H9 (cell line): ENCODE measurements around the gene GRB2. TPM values are rescaled to one million over a fixed set of nuclear protein-coding genes. Genes with fewer than 3 reads are reported as not detected.

Source experiments
- DNase-seq: peaks from one replicate; pipeline ENCODE4 v3.0.0-alpha.2; 2017
- H2AFZ ChIP-seq: one replicate; pipeline ENCODE4 v1.6.1; 2013; ENCODE audit warnings: mild to moderate bottlenecking, low read length, control low read depth, moderate library complexity
- H2AK5ac ChIP-seq: 2 replicates; pipeline ENCODE4 v1.6.1; 2013; ENCODE audit warnings: low read length, control low read depth, mixed read lengths; ENCODE audit not compliant: insufficient read length
- H2BK120ac ChIP-seq: one replicate; pipeline ENCODE4 v1.6.1; 2013; ENCODE audit warnings: low read depth, mild to moderate bottlenecking, low read length, control low read depth, inconsistent platforms; ENCODE audit not compliant: poor library complexity, severe bottlenecking
- H2BK12ac ChIP-seq: 2 replicates; pipeline ENCODE4 v1.6.1; 2013; ENCODE audit warnings: low read length, control low read depth, mixed read lengths, low read depth; ENCODE audit not compliant: insufficient read length
- H2BK15ac ChIP-seq: 2 replicates; pipeline ENCODE4 v1.6.1; 2013; ENCODE audit warnings: low read depth, low read length, control low read depth
- H2BK20ac ChIP-seq: one replicate; pipeline ENCODE4 v1.6.1; 2013; ENCODE audit warnings: low read depth, mild to moderate bottlenecking, low read length, control low read depth, inconsistent platforms; ENCODE audit not compliant: poor library complexity, severe bottlenecking
- H2BK5ac ChIP-seq: 2 replicates; pipeline ENCODE4 v1.6.1; 2013; ENCODE audit warnings: low read length, control low read depth, mixed read lengths; ENCODE audit not compliant: insufficient read length
- H3K14ac ChIP-seq: 2 replicates; pipeline ENCODE4 v1.6.1; 2013; ENCODE audit warnings: low read length, control low read depth; ENCODE audit not compliant: insufficient read depth
- H3K18ac ChIP-seq: 2 replicates; pipeline ENCODE4 v1.6.1; 2013; ENCODE audit warnings: low read depth, mild to moderate bottlenecking, mixed read lengths, low read length, control low read depth; ENCODE audit not compliant: insufficient read length
- H3K23ac ChIP-seq: 2 replicates; pipeline ENCODE4 v1.6.1; 2013; ENCODE audit warnings: low read length, control low read depth, mixed read lengths, low read depth; ENCODE audit not compliant: insufficient read length
- H3K23me2 ChIP-seq: 2 replicates; pipeline ENCODE4 v1.6.1; 2013; ENCODE audit warnings: low read depth, mild to moderate bottlenecking, mixed read lengths, low read length, control low read depth; ENCODE audit not compliant: insufficient read length, poor library complexity, severe bottlenecking
- H3K27ac ChIP-seq: 2 replicates; pipeline ENCODE4 v1.5.1; 2013; ENCODE audit warnings: low read length, control low read depth, mixed read lengths, low read depth; ENCODE audit not compliant: insufficient read length
- H3K27me3 ChIP-seq: 2 replicates; pipeline ENCODE4 v1.6.1; 2013; ENCODE audit warnings: low read length, control low read depth, inconsistent platforms; ENCODE audit not compliant: insufficient read depth
- H3K4ac ChIP-seq: 2 replicates; pipeline ENCODE4 v1.6.1; 2013; ENCODE audit warnings: low read depth, mild to moderate bottlenecking, control low read depth, inconsistent platforms, low read length, moderate library complexity
- H3K4me1 ChIP-seq: 2 replicates; pipeline ENCODE4 v1.6.1; 2013; ENCODE audit warnings: low read length, control low read depth, inconsistent platforms; ENCODE audit not compliant: insufficient read depth
- H3K4me2 ChIP-seq: 2 replicates; pipeline ENCODE4 v1.6.1; 2013; ENCODE audit warnings: low read length, control low read depth, mixed read lengths; ENCODE audit not compliant: insufficient read length, insufficient read depth
- H3K56ac ChIP-seq: 2 replicates; pipeline ENCODE4 v1.6.1; 2013; ENCODE audit warnings: low read depth, mild to moderate bottlenecking, mixed read lengths, low read length, control low read depth; ENCODE audit not compliant: insufficient read length
- H3K79me1 ChIP-seq: 2 replicates; pipeline ENCODE4 v1.6.1; 2013; ENCODE audit warnings: low read depth, mild to moderate bottlenecking, moderate library complexity, low read length, control low read depth, inconsistent platforms; ENCODE audit not compliant: insufficient read depth, poor library complexity, severe bottlenecking
- H3K79me2 ChIP-seq: 2 replicates; pipeline ENCODE4 v1.6.1; 2013; ENCODE audit warnings: low read length, control low read depth, inconsistent platforms; ENCODE audit not compliant: insufficient read depth
- H3K9ac ChIP-seq: 2 replicates; pipeline ENCODE4 v1.6.1; 2013; ENCODE audit warnings: low read length, control low read depth, mixed read lengths; ENCODE audit not compliant: insufficient read length; ENCODE audit errors: extremely low read depth
- H3K9me3 ChIP-seq: one replicate; pipeline ENCODE4 v1.6.1; 2013; ENCODE audit warnings: low read depth, low read length, inconsistent platforms; ENCODE audit not compliant: control insufficient read depth
- H3T11ph ChIP-seq: one replicate; pipeline ENCODE4 v1.6.1; 2013; ENCODE audit warnings: mild to moderate bottlenecking, low read length, control low read depth, inconsistent platforms
- H4K20me1 ChIP-seq: one replicate; pipeline ENCODE4 v1.6.1; 2013; ENCODE audit not compliant: control insufficient read depth, insufficient read length, insufficient read depth
- H4K5ac ChIP-seq: 2 replicates; pipeline ENCODE4 v1.6.1; 2013; ENCODE audit warnings: low read depth, mild to moderate bottlenecking, mixed read lengths, low read length, control low read depth; ENCODE audit not compliant: insufficient read length
- H4K8ac ChIP-seq: replicated peaks from 2 replicates; pipeline ENCODE4 v1.6.1; 2013; ENCODE audit warnings: low read length, control low read depth, mixed read lengths, low read depth; ENCODE audit not compliant: insufficient read length
- H4K91ac ChIP-seq: 2 replicates; pipeline ENCODE4 v1.6.1; 2013; ENCODE audit warnings: low read depth, mild to moderate bottlenecking, moderate library complexity, mixed read lengths, low read length, control low read depth; ENCODE audit not compliant: insufficient read length
- H3K27ac Mint-ChIP-seq, 3 experiments: 2 replicates in 2 of 3; 3 replicates in 1 of 3; pipeline ENCODE4 v1.8.0; 2020 to 2021; ENCODE audit warnings: mixed read lengths in 3 of 3, mild to moderate bottlenecking in 1 of 3, moderate library complexity in 1 of 3
- H3K27me3 Mint-ChIP-seq: 2 replicates; pipeline ENCODE4 v1.8.0; 2021; ENCODE audit warnings: low read depth, mild to moderate bottlenecking, moderate library complexity, mixed read lengths
- H3K36me3 Mint-ChIP-seq, 3 experiments: 2 replicates in 2 of 3; 3 replicates in 1 of 3; pipeline ENCODE4 v1.8.0; 2020 to 2021; ENCODE audit warnings: low read depth in 3 of 3, mixed read lengths in 3 of 3; ENCODE audit not compliant: insufficient read depth in 1 of 3
- H3K4me1 Mint-ChIP-seq, 2 experiments: 2 replicates each; pipeline ENCODE4 v1.8.0; 2020; ENCODE audit warnings: mixed read lengths in 2 of 2
- H3K4me3 Mint-ChIP-seq, 2 experiments: 2 replicates in 1 of 2; 3 replicates in 1 of 2; pipeline ENCODE4 v1.8.0; 2020 to 2021; ENCODE audit warnings: mild to moderate bottlenecking in 2 of 2, mixed read lengths in 2 of 2, moderate library complexity in 1 of 2
- H3K9me3 Mint-ChIP-seq, 2 experiments: 2 replicates in 1 of 2; 3 replicates in 1 of 2; pipeline ENCODE4 v1.8.0; 2020; ENCODE audit warnings: mild to moderate bottlenecking in 2 of 2, mixed read lengths in 2 of 2, moderate library complexity in 1 of 2
- WGBS: extraction: QIAGEN DNeasy Blood & Tissue Kit; methylation state at CpG from one replicate; pipeline ENCODE4 v1.1.7; 2013; ENCODE audit warnings: missing lambda C conversion rate, low lambda C conversion rate, mixed read lengths; ENCODE audit not compliant: insufficient read length; ENCODE audit errors: extremely low coverage; 5-methylcytosine and 5-hydroxymethylcytosine counted together
- total RNA-seq: library from RNA; stranded (reverse); gene quantifications from 2 replicates; pipeline ENCODE4 v1.2.1, GENCODE V29; 2021
- TF ChIP-seq, protein P1 (sequence below): fragments of 200-600 bp; sonication (generic); conservative IDR thresholded peaks from 3 replicates; pipeline ENCODE4 v1.8.0; 2021; ENCODE audit warnings: antibody characterized with exemption, mild to moderate bottlenecking

Gene GRB2
- total RNA-seq, 1 experiment from 2014 or later: 91.7 TPM

DNA sequence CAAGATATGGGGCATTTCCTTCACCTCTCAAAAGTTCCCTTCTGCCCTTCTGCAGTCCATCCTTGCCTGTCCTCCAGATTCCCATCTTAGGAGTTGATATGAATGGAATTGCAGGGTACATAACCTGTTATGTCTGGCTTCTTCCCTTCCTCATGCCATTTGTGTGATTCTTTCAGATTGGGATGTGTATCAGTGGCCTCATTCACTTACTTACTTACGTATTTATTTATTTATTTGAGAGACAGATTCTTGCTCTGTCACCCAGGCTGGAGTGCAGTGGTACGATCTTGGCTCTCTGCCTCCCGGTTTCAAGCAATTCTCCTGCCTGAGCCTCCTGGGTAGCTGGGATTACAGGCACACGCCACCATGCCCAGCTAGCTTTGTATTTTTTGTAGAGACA lies 44.8 kb upstream of the GRB2 start:
- no peaks in the 10 kb centered on the region; the same call in 1 of the 2 replicates for H3K27me3 Mint-ChIP-seq

More for the DNA sequence above, 44.8 kb upstream of the GRB2 start:
- no peak overlapping the region for H2BK120ac ChIP-seq
- no peak overlapping the region for H4K5ac ChIP-seq
- H3K27ac Mint-ChIP-seq: no peak overlapping the region
- DNase-seq: no peak
- peaks cover 0 to under 1% of the 10 kb centered on the region in 2 experiments; a peak in 3 of 4 replicates for H3K4me1 Mint-ChIP-seq
- WGBS: no CpG with 5 or more reads among the region's 4 CpGs
- no peak overlapping the region for H2BK5ac ChIP-seq
- no peaks in the 10 kb centered on the region for H3K79me2 ChIP-seq
- no peak overlapping the region for H3K4me3 Mint-ChIP-seq
- H3K56ac ChIP-seq: no peak overlapping the region
- H3K9ac ChIP-seq: no peak overlapping the region
- no peaks in the 10 kb centered on the region for H3K36me3 Mint-ChIP-seq
- no peak overlapping the region for H3K27ac ChIP-seq
- no peak overlapping the region for H2BK15ac ChIP-seq
- no peaks in the 10 kb centered on the region for H3K79me1 ChIP-seq
- H3K23me2 ChIP-seq: no peaks in the 10 kb centered on the region
- TF ChIP-seq, protein P1, sequence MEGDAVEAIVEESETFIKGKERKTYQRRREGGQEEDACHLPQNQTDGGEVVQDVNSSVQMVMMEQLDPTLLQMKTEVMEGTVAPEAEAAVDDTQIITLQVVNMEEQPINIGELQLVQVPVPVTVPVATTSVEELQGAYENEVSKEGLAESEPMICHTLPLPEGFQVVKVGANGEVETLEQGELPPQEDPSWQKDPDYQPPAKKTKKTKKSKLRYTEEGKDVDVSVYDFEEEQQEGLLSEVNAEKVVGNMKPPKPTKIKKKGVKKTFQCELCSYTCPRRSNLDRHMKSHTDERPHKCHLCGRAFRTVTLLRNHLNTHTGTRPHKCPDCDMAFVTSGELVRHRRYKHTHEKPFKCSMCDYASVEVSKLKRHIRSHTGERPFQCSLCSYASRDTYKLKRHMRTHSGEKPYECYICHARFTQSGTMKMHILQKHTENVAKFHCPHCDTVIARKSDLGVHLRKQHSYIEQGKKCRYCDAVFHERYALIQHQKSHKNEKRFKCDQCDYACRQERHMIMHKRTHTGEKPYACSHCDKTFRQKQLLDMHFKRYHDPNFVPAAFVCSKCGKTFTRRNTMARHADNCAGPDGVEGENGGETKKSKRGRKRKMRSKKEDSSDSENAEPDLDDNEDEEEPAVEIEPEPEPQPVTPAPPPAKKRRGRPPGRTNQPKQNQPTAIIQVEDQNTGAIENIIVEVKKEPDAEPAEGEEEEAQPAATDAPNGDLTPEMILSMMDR: no peak
- H3K9me3 ChIP-seq: no peaks in the 10 kb centered on the region
- no peak overlapping the region for H3K4ac ChIP-seq
- no peaks in the 10 kb centered on the region for H4K20me1 ChIP-seq
- no peak overlapping the region for H2AK5ac ChIP-seq
- no peaks in the 10 kb centered on the region for H3K27me3 ChIP-seq
- H3K9me3 Mint-ChIP-seq: no peaks in the 10 kb centered on the region
- H2BK12ac ChIP-seq: no peak overlapping the region
- H2AFZ ChIP-seq: no peak overlapping the region
- H4K91ac ChIP-seq: no peak overlapping the region
- no peak overlapping the region for H3T11ph ChIP-seq
- no peak overlapping the region for H2BK20ac ChIP-seq
- H3K18ac ChIP-seq: no peak overlapping the region
- no peak overlapping the region for H3K14ac ChIP-seq
- H4K8ac ChIP-seq: no peak overlapping the region
- no peak overlapping the region for H3K4me2 ChIP-seq
- H3K4me1 ChIP-seq: no peaks in the 10 kb centered on the region
- H3K23ac ChIP-seq: no peak overlapping the region
